ENCODE data around the gene FMN1.

GRCh38 chr15:32840507-32841245 lies 353.8 kb downstream of the FMN1 start:
- TF ChIP-seq CTCF (IDR thresholded peaks at IDR 0.05): no peak
- no peak for TF ChIP-seq POLR2A (IDR thresholded peaks at IDR 0.05)

All from body of pancreas (tissue), 4 donors.